HepG2 (cell line): ENCODE results near the gene SNX9. TPM values are rescaled to one million over a fixed set of nuclear protein-coding genes. Genes with fewer than 3 reads are reported as not detected.

Source experiments
- BCL3 ChIP-seq: sonication (generic); formaldehyde crosslinking; IDR thresholded peaks from 2 replicates; pipeline ENCODE4 v1.5.1; 2020; ENCODE audit warnings: mild to moderate bottlenecking, missing genetic modification reagents, moderate library complexity
- HOXA5 ChIP-seq: sonication (generic); formaldehyde crosslinking; IDR thresholded peaks from 2 replicates; pipeline ENCODE4 v1.4.0; 2020; ENCODE audit warnings: missing genetic modification reagents
- KAT8 ChIP-seq: IDR thresholded peaks from 2 replicates; pipeline ENCODE4 v1.6.1; 2016; ENCODE audit warnings: missing genetic modification reagents, missing compliant biosample characterization
- MTERF4 ChIP-seq: sonication (generic); formaldehyde crosslinking; IDR thresholded peaks from 2 replicates; pipeline ENCODE4 v1.8.0; 2023; ENCODE audit warnings: mild to moderate bottlenecking, missing genetic modification reagents
- THAP9 ChIP-seq: sonication (generic); formaldehyde crosslinking; IDR thresholded peaks from 2 replicates; pipeline ENCODE4; 2020; ENCODE audit warnings: missing genetic modification reagents, mild to moderate bottlenecking, borderline replicate concordance
- ZBTB4 ChIP-seq: sonication (generic); formaldehyde crosslinking; IDR thresholded peaks from 2 replicates; pipeline ENCODE4 v1.4.0; 2020; ENCODE audit warnings: missing genetic modification reagents, mild to moderate bottlenecking, borderline replicate concordance
- ZNF17 ChIP-seq: sonication (generic); formaldehyde crosslinking; IDR thresholded peaks from 2 replicates; pipeline ENCODE4 v1.5.0; 2020; ENCODE audit warnings: mild to moderate bottlenecking, missing genetic modification reagents
- ZNF224 ChIP-seq: sonication (generic); formaldehyde crosslinking; IDR thresholded peaks from 2 replicates; pipeline ENCODE4 v1.5.0; 2020; ENCODE audit warnings: mild to moderate bottlenecking, missing genetic modification reagents
- ZNF251 ChIP-seq: sonication (generic); formaldehyde crosslinking; IDR thresholded peaks from 2 replicates; pipeline ENCODE4 v1.9.0; 2021; ENCODE audit warnings: mild to moderate bottlenecking, missing genetic modification reagents
- ZNF281 ChIP-seq: sonication (generic); formaldehyde crosslinking; IDR thresholded peaks from 2 replicates; pipeline ENCODE4 v1.4.0; 2020; ENCODE audit warnings: missing genetic modification reagents, borderline replicate concordance
- ZNF3 ChIP-seq: IDR thresholded peaks from 2 replicates; pipeline ENCODE4 v1.7.0; 2017; ENCODE audit warnings: inconsistent platforms
- ZNF660 ChIP-seq: sonication (generic); formaldehyde crosslinking; IDR thresholded peaks from 2 replicates; pipeline ENCODE4 v1.5.1; 2020; ENCODE audit warnings: mild to moderate bottlenecking, low read depth, missing genetic modification reagents, borderline replicate concordance
- ZSCAN5A ChIP-seq: sonication (generic); formaldehyde crosslinking; IDR thresholded peaks from 2 replicates; pipeline ENCODE4 v1.8.0; 2022; ENCODE audit warnings: mild to moderate bottlenecking, missing genetic modification reagents, borderline replicate concordance
- polyA plus RNA-seq, 8 experiments: library from polyadenylated mRNA; depleted of rRNA in 3 of 8; stranded (reverse) in 7 of 8; unstranded in 1 of 8; fragments of >200 nt; fragmentation: Illumina TruSeq in 4 of 8; extraction: Trizol in 4 of 8; gene quantifications; 2 replicates each; pipeline versions ENCODE4 v1.2.1 to v1.2.3, GENCODE V29; 2011 to 2016; ENCODE audit warnings: low read depth in 4 of 8, missing spikeins in 1 of 8, mixed read lengths in 1 of 8; ENCODE audit not compliant: insufficient read depth in 1 of 8
- total RNA-seq, 5 experiments: library from RNA; depleted of rRNA; stranded (reverse); fragments of >200 nt; fragmentation: Illumina TruSeq; extraction: Trizol; gene quantifications; 2 replicates each; pipeline ENCODE4 v1.2.3, GENCODE V29; 2016; ENCODE audit warnings: low read depth in 1 of 5

SNX9 gene
- total and polyA plus RNA-seq, 2 of the 13 experiments (the other 11 are each of a cell fraction or from before 2014, with no cell fraction given) = 21.9 to 36.0 TPM

- TF ChIP-seq ZBTB4 (CRISPR knock-in tag) (0 out of 2 replicates have a peak, but pooled peaks have one; percentile 45), ZNF224 (CRISPR knock-in tag) (no peak), ZNF17 (CRISPR knock-in tag) (no peak), KAT8 (CRISPR knock-in tag) (no peak), ZNF3 (CRISPR knock-in tag) (no peak), BCL3 (CRISPR knock-in tag) (no peak), ZNF251 (CRISPR knock-in tag) (no peak), MTERF4 (CRISPR knock-in tag) (no peak), ZSCAN5A (CRISPR knock-in tag) (no peak), THAP9 (CRISPR knock-in tag) (peak; percentile 56; the same call in 1 of the 2 replicates), ZNF660 (no peak), ZNF281 (CRISPR knock-in tag) (no peak), HOXA5 (CRISPR knock-in tag) (no peak)
Measured at GRCh38 chr6:157976345-157977175, 153.5 kb downstream of the SNX9 start (continued).
